GM19023 (cell line): Measurements from ENCODE around the gene MAP3K6.

Experiments used
- ATAC-seq: cut with Tn5 transposase; IDR thresholded peaks from one replicate; pipeline ENCODE4 v1.9.1; 2021; ENCODE audit warnings: mild to moderate bottlenecking, moderate library complexity; ENCODE audit not compliant: unreplicated experiment

MAP3K6 gene

GRCh38 chr1:27307874-27308598, 58.7 kb downstream of the MAP3K6 start:
- no peak for ATAC-seq

GRCh38 chr1:27306892-27307761, 59.6 kb downstream of the MAP3K6 start:
- ATAC-seq, result no peak

GRCh38 chr1:27306071-27306470, 60.7 kb downstream of the MAP3K6 start:
- no peak for ATAC-seq
